OCI-LY3 (cell line): ENCODE data around the gene ARL14.

ENCODE experiments used
- H2AFZ ChIP-seq: fragments of 200-600, 300-600 bp; shearing (Covaris generic); 2 replicates; pipeline ENCODE4 v1.6.0; 2014; ENCODE audit warnings: antibody characterized with exemption, low read depth, low read length
- H3K27ac ChIP-seq: fragments of 200-600, 300-600 bp; sonication (generic); 2 replicates; pipeline ENCODE4 v1.5.1; 2014; ENCODE audit warnings: mild to moderate bottlenecking, low read length, moderate library complexity, mixed read lengths
- H3K27me3 ChIP-seq: fragments of 200-600, 300-600 bp; sonication (generic); 2 replicates; pipeline ENCODE4 v1.6.1; 2014; ENCODE audit warnings: low read depth, low read length, mixed read lengths
- H3K36me3 ChIP-seq: fragments of 200-600, 300-600 bp; sonication (generic); replicated peaks from 2 replicates; pipeline ENCODE3; 2014; ENCODE audit warnings: low read depth, low read length, mixed read lengths
- H3K4me1 ChIP-seq: fragments of 300-600, 200-600 bp; sonication (generic); 2 replicates; pipeline ENCODE4 v1.6.1; 2014; ENCODE audit warnings: low read length, mixed read lengths
- H3K4me2 ChIP-seq: fragments of 200-600, 300-600 bp; sonication (generic); 2 replicates; pipeline ENCODE4 v1.6.1; 2014; ENCODE audit warnings: low read length, mixed read lengths
- H3K4me3 ChIP-seq: fragments of 300-600, 200-600 bp; sonication (generic); 2 replicates; pipeline ENCODE4 v1.5.1; 2014; ENCODE audit warnings: antibody characterized with exemption, mild to moderate bottlenecking, low read length, moderate library complexity
- H3K79me2 ChIP-seq: fragments of 300-600, 200-600 bp; shearing (Covaris generic); 2 replicates; pipeline ENCODE4 v1.6.1; 2014; ENCODE audit warnings: mild to moderate bottlenecking, low read length, mixed read lengths
- H3K9ac ChIP-seq: fragments of 300-600, 200-600 bp; shearing (Covaris generic); 2 replicates; pipeline ENCODE4 v1.6.0; 2014; ENCODE audit warnings: mild to moderate bottlenecking, low read length, moderate library complexity
- H3K9me3 ChIP-seq: fragments of 200-600, 300-600 bp; shearing (Covaris generic); 2 replicates; pipeline ENCODE4 v1.6.1; 2014; ENCODE audit warnings: low read length, mixed read lengths; ENCODE audit not compliant: insufficient read depth
- H4K20me1 ChIP-seq: fragments of 200-600, 300-600 bp; sonication (generic); 2 replicates; pipeline ENCODE4 v1.6.1; 2016; ENCODE audit warnings: low read length, mixed read lengths; ENCODE audit not compliant: insufficient read depth
- EZH2phosphoT487 ChIP-seq: fragments of 200-600 bp; shearing (Covaris generic); IDR thresholded peaks from 2 replicates; pipeline ENCODE4 v1.6.1; 2018; ENCODE audit warnings: antibody characterized with exemption, mixed run types, low read depth
- TF ChIP-seq, protein P1 (sequence below): fragments of 200-600, 300-600 bp; sonication (generic); IDR thresholded peaks from 2 replicates; pipeline ENCODE4 v1.5.1; 2014; ENCODE audit warnings: antibody characterized with exemption, low read length, low read depth

The ARL14 gene

DNA sequence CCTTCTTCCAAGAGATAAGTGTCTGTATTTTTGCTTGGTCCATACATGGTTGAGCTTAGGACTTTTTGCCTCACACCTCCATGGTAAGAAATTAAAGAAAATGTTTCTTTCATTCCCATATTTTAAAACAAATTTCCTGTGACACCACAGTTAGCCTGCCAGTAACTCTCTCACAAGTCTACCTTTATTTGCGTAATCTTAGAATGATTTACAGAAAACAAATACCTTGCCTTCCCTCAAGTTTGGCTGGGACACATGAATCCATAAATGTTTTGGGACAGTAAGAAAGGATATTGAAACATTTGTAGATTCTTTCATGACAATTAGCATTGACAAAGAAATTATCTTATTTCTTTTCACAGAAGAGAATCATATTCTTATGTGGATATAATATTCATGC lies 3.8 kb upstream of the ARL14 start:
- H2AFZ ChIP-seq: no peak overlapping the region
- H3K27ac ChIP-seq: no peak overlapping the region
- no peaks in the 10 kb centered on the region for H4K20me1 ChIP-seq
- H3K4me3 ChIP-seq: no peak overlapping the region
- TF ChIP-seq EZH2phosphoT487: no peak
- TF ChIP-seq, protein P1, sequence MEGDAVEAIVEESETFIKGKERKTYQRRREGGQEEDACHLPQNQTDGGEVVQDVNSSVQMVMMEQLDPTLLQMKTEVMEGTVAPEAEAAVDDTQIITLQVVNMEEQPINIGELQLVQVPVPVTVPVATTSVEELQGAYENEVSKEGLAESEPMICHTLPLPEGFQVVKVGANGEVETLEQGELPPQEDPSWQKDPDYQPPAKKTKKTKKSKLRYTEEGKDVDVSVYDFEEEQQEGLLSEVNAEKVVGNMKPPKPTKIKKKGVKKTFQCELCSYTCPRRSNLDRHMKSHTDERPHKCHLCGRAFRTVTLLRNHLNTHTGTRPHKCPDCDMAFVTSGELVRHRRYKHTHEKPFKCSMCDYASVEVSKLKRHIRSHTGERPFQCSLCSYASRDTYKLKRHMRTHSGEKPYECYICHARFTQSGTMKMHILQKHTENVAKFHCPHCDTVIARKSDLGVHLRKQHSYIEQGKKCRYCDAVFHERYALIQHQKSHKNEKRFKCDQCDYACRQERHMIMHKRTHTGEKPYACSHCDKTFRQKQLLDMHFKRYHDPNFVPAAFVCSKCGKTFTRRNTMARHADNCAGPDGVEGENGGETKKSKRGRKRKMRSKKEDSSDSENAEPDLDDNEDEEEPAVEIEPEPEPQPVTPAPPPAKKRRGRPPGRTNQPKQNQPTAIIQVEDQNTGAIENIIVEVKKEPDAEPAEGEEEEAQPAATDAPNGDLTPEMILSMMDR: no peak
- H3K79me2 ChIP-seq: no peaks in the 10 kb centered on the region
- H3K9ac ChIP-seq: no peak overlapping the region
- no peaks in the 10 kb centered on the region for H3K36me3 ChIP-seq
- no peak overlapping the region for H3K4me2 ChIP-seq
- peaks cover 30% of the 10 kb centered on the region for H3K4me1 ChIP-seq
- no peaks in the 10 kb centered on the region for H3K27me3 ChIP-seq
- H3K9me3 ChIP-seq: no peaks in the 10 kb centered on the region

- H3K4me1 ChIP-seq: peaks cover 23% of the 10 kb centered on the region
- H2AFZ ChIP-seq: no peak overlapping the region
- no peak overlapping the region for H3K4me2 ChIP-seq
- H3K27me3 ChIP-seq: no peaks in the 10 kb centered on the region
- H3K27ac ChIP-seq: no peak overlapping the region
- no peak for TF ChIP-seq EZH2phosphoT487
- TF ChIP-seq, protein P1: no peak
- H4K20me1 ChIP-seq: no peaks in the 10 kb centered on the region
- H3K4me3 ChIP-seq: no peak overlapping the region
- H3K9me3 ChIP-seq: no peaks in the 10 kb centered on the region
- H3K79me2 ChIP-seq: no peaks in the 10 kb centered on the region
- no peaks in the 10 kb centered on the region for H3K36me3 ChIP-seq
- H3K9ac ChIP-seq: no peak overlapping the region
Measured at GRCh38 chr3:160675566-160676124, 1.3 kb upstream of the ARL14 start.

- Histone ChIP-seq H3K27ac (no peak overlapping the region), H3K9me3 (no peaks in the 10 kb centered on the region), H3K36me3 (no peaks in the 10 kb centered on the region), H3K4me1 (peaks cover 8% of the 10 kb centered on the region), H3K27me3 (no peaks in the 10 kb centered on the region), H3K4me2 (no peak overlapping the region), H3K9ac (no peak overlapping the region), H4K20me1 (no peaks in the 10 kb centered on the region), H2AFZ (no peak overlapping the region), H3K79me2 (no peaks in the 10 kb centered on the region), H3K4me3 (no peak overlapping the region)
- TF ChIP-seq EZH2phosphoT487: no peak
- TF ChIP-seq, protein P1: no peak
Measured at GRCh38 chr3:160677459-160677881, 510 bp downstream of the ARL14 start.

DNA sequence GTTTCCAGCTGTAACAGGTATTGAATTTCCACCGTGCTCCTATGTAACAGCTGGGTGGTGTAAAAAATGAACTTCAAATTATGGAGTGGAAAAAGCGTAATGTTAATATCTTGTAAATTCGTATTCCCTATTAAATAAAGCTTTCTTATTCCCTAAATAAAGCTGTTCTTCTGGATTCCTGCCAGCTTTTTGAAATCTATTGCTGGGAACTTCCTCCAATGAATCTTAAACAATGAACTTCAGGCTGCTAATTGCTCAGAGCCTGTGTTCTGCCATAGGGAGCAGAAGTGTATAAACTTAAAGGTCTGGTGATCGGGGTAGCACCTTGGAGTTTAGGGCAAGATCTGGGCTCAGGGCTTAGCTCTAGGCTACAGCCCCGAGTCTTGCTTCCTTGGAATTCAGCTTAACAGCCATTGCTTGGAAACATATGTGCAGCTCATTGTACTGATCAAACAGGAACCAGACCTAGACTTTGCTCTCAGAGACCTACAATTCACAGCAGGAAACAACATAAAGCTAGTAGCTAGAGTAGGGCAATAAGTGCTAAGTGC lies 1.4 kb downstream of the ARL14 start:
- no peaks in the 10 kb centered on the region for H4K20me1 ChIP-seq
- H3K27ac ChIP-seq: no peak overlapping the region
- H3K4me3 ChIP-seq: no peak overlapping the region
- H2AFZ ChIP-seq: no peak overlapping the region
- no peaks in the 10 kb centered on the region for H3K9me3 ChIP-seq
- H3K9ac ChIP-seq: no peak overlapping the region
- no peaks in the 10 kb centered on the region for H3K27me3 ChIP-seq
- H3K4me1 ChIP-seq: peaks cover 8% of the 10 kb centered on the region
- H3K4me2 ChIP-seq: no peak overlapping the region
- H3K36me3 ChIP-seq: no peaks in the 10 kb centered on the region
- no peak for TF ChIP-seq EZH2phosphoT487
- TF ChIP-seq, protein P1: no peak
- no peaks in the 10 kb centered on the region for H3K79me2 ChIP-seq
